BJ (cell line): ENCODE data around the gene ACSM2B. TPM values are rescaled to one million over a fixed set of nuclear protein-coding genes. Genes with fewer than 3 reads are reported as not detected.
"Not testable (repeated sequence)": the region's sequence is repeated elsewhere in the genome, so short reads cannot be mapped to it uniquely, and the experiment has no call there.

ENCODE experiments used
- CTCF ChIA-PET: fragments of 350-600 bp; formaldehyde crosslinking; extraction: SDS; loops from one replicate; lab custom pipeline; 2021; ENCODE audit warnings: antibody characterized with exemption, inconsistent platforms; lab: Yijun Ruan, JAX
- POLR2A ChIA-PET: fragments of 300-600 bp; sonication (Branson Sonifier 250); formaldehyde crosslinking; extraction: SDS; loops from one replicate; lab custom pipeline; 2021; ENCODE audit warnings: antibody characterized with exemption; lab: Charles Lee
- DNase-seq: peaks from one replicate; pipeline ENCODE4 v3.0.0-alpha.2; 2011; ENCODE audit warnings: low read depth
- H3K27me3 ChIP-seq: 2 replicates; pipeline ENCODE4 v1.6.0; 2011; ENCODE audit warnings: low read length; ENCODE audit not compliant: control insufficient read depth, insufficient read depth
- H3K36me3 ChIP-seq: 2 replicates; pipeline ENCODE4 v1.5.1; 2011; ENCODE audit warnings: low read length; ENCODE audit not compliant: control insufficient read depth, insufficient read depth
- H3K4me3 ChIP-seq: 2 replicates; pipeline ENCODE4 v1.5.1; 2011; ENCODE audit warnings: low read depth, mild to moderate bottlenecking, control low read depth, low read length
- CTCF ChIP-seq: IDR thresholded peaks from 2 replicates; pipeline ENCODE4 v1.5.1; 2011; ENCODE audit warnings: low read depth, mild to moderate bottlenecking, control low read depth, inconsistent platforms, low read length, moderate library complexity; ENCODE audit not compliant: insufficient read depth
- polyA minus RNA-seq: library from RNA; depleted of rRNA, polyadenylated mRNA; stranded (reverse); fragments of >200 nt; gene quantifications from 2 replicates; pipeline ENCODE4 v1.2.3, GENCODE V29; 2011; rRNA and poly(A)+ RNA removed
- polyA plus RNA-seq: library from polyadenylated mRNA; depleted of rRNA; stranded (reverse); fragments of >200 nt; gene quantifications from 2 replicates; pipeline ENCODE4 v1.2.3, GENCODE V29; 2011; rRNA removed

The ACSM2B gene, protein sequence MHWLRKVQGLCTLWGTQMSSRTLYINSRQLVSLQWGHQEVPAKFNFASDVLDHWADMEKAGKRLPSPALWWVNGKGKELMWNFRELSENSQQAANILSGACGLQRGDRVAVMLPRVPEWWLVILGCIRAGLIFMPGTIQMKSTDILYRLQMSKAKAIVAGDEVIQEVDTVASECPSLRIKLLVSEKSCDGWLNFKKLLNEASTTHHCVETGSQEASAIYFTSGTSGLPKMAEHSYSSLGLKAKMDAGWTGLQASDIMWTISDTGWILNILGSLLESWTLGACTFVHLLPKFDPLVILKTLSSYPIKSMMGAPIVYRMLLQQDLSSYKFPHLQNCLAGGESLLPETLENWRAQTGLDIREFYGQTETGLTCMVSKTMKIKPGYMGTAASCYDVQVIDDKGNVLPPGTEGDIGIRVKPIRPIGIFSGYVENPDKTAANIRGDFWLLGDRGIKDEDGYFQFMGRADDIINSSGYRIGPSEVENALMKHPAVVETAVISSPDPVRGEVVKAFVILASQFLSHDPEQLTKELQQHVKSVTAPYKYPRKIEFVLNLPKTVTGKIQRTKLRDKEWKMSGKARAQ
- not detected in 2 replicates for polyA plus RNA-seq
- not detected in 2 replicates for polyA minus RNA-seq

GRCh38 chr16:20576145-20576544 lies at the start of gene ACSM2B:
Gene ACSM2B (minus strand): TSS chr16:20576367. CDS start chr16:20564845, 11,522 bp downstream.
- H3K36me3 ChIP-seq, CTCF ChIA-PET, POLR2A ChIA-PET, H3K4me3 ChIP-seq, H3K27me3 ChIP-seq, DNase-seq: not testable (repeated sequence)

DNA sequence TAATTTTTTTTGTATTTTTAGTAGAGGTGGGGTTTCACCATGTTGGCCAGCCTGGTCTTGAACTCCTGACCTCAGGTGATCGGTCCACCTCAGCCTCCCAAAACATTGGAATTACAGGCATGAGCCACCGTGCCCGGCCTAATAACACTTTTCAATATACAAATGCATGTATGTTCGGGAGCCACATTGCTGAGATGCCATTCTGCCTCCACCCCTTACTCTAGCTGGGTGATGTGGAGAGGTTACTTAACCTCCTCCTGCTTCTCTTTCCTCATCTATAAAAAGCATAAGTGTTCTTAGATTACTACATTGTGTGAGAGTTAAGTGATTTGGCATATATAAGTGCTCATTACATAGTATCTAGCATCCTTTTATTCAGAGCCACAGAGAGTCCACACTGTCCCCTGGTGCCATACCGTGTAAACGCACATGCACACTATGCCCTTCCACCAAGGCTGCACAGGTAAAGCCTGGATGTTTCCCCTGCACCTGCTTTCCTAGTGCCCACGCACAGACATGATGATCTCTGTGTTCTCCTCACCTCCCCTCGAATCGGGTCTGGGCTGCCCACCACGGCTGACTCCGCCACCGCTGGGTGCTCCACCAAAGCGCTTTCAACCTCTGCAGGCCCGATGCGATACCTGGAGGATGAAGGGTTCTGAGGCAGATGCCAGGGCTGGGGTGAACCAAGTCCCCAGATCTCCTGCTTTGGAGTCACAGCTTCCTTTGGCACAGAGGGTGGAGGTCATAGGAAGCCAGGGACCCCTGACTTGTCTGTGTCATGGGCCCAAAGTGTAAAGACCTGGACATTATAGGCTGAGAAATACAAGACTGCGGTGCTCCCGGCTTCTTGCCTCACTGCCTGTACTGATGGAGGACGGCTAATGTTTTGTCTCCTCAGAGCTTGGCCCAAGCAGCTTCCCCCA lies 49.0 kb upstream of the ACSM2B start:
- H3K36me3 ChIP-seq: no peaks in the 10 kb centered on the region
- no peak overlapping the region for H3K4me3 ChIP-seq
- ChIA-PET POLR2A (no interaction called here), CTCF (no interaction called here)
- H3K27me3 ChIP-seq: no peaks in the 10 kb centered on the region
- DNase-seq: no peak
- no peak for TF ChIP-seq CTCF

GRCh38 chr16:20624205-20624604 lies 48.0 kb upstream of the ACSM2B start:
- no peak overlapping the region for H3K4me3 ChIP-seq
- H3K36me3 ChIP-seq: no peaks in the 10 kb centered on the region
- no peaks in the 10 kb centered on the region for H3K27me3 ChIP-seq
- TF ChIP-seq CTCF: no peak
- ChIA-PET POLR2A (no interaction called here), CTCF (no interaction called here)
- no peak for DNase-seq

DNA sequence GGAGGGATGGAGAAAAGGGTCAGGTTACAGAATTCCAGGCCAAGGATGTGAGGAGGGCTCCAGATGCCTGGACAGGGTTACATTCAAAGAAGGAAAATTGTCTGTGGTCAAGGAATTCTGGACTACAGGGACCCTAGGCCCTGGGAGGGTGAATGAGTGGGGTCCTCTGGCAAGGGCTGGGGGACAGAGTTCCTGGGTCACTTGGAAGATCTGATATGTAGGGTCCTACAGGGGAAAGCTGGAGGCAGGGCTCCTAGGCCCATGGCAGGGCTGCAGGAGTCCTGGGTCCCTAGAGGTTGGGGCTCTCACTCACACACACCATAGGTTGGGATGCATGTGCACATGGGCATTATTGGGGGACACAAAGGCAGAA lies 46.3 kb upstream of the ACSM2B start:
- H3K4me3 ChIP-seq: no peak overlapping the region
- no peak for DNase-seq
- TF ChIP-seq CTCF: no peak
- H3K36me3 ChIP-seq: no peaks in the 10 kb centered on the region
- H3K27me3 ChIP-seq: no peaks in the 10 kb centered on the region
- ChIA-PET CTCF (no interaction called here), POLR2A (no interaction called here)

DNA sequence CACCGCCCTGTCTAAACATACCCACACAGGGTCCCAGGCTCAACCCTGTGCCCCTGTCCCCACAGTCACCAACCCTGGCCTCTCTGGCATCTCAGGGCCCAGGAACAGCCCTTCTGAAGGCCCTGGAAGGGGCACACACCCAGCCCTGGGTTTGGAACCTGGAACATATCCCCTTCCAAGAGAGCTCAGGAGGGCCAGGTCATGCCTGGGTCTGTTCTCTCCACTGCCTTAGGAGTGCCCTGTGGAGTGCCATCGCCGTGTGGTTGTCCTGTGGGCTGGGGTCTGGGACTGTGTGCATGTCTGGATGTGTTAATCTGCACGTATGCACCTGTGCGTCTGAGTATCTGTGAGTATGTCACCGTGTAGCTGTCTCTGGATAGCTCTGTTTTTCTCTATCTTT lies 45.2 kb upstream of the ACSM2B start:
- no peak for TF ChIP-seq CTCF
- H3K36me3 ChIP-seq: no peaks in the 10 kb centered on the region
- ChIA-PET POLR2A (no interaction called here), CTCF (no interaction called here)
- no peak overlapping the region for H3K4me3 ChIP-seq
- H3K27me3 ChIP-seq: no peaks in the 10 kb centered on the region
- DNase-seq: no peak
